Measurements from ENCODE around the gene MUS81. TPM values are rescaled to one million over a fixed set of nuclear protein-coding genes. Genes with fewer than 3 reads are reported as not detected.

Gene MUS81
- total and polyA plus RNA-seq, 10 of the 15 experiments (the other 5 are each of a cell fraction or from before 2014, with no cell fraction given), result 11.8 to 76.1 (median 48.4) TPM

DNA sequence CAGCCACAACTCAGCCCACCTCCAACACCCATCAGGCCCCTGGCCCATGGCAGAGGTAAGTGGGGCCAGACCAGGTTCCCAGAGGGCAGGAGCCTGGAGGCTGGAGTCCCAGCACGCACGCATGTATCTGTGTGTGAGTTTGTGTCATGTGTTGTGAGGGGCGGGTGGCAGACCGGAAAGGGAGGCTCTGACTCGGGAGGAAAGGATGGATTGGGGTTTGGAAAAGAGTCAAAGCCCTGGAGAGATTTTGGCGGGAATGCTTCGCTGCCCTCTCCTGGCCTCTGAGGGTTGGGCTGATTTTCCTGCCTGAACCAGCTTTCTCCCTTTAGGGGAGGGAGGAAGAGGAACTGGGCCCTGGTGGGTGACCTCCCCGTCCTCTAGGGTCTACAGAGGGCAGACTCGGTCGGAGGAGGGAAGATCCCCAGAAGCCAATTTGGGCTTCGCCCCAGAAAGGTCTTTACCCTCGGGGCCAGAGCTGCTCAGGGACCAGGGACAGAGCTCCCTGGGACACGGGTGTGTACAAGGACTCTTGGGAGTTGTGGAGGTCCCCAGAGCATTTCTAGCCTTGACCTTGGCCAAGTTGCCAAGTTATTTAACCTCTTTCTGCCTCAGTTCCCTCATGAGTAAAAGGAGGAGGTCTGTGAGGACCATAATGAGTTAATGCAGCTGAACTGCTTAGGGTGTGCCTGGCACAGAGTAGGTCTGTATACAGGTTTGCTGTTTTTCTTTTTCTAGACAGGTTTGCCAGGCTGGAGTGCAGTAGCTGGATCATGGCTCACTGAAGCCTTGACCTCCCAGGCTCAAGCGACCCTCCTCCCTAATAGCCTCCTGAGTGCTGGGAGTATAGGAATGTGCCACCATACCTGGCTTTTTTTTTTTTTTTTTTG, 51.7 kb downstream of the MUS81 start (continued):
- TF ChIP-seq, protein P1, sequence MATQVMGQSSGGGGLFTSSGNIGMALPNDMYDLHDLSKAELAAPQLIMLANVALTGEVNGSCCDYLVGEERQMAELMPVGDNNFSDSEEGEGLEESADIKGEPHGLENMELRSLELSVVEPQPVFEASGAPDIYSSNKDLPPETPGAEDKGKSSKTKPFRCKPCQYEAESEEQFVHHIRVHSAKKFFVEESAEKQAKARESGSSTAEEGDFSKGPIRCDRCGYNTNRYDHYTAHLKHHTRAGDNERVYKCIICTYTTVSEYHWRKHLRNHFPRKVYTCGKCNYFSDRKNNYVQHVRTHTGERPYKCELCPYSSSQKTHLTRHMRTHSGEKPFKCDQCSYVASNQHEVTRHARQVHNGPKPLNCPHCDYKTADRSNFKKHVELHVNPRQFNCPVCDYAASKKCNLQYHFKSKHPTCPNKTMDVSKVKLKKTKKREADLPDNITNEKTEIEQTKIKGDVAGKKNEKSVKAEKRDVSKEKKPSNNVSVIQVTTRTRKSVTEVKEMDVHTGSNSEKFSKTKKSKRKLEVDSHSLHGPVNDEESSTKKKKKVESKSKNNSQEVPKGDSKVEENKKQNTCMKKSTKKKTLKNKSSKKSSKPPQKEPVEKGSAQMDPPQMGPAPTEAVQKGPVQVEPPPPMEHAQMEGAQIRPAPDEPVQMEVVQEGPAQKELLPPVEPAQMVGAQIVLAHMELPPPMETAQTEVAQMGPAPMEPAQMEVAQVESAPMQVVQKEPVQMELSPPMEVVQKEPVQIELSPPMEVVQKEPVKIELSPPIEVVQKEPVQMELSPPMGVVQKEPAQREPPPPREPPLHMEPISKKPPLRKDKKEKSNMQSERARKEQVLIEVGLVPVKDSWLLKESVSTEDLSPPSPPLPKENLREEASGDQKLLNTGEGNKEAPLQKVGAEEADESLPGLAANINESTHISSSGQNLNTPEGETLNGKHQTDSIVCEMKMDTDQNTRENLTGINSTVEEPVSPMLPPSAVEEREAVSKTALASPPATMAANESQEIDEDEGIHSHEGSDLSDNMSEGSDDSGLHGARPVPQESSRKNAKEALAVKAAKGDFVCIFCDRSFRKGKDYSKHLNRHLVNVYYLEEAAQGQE (IDR thresholded peaks at IDR 0.05; ENCODE audit: low read depth, low read length), result peak; percentile 12; the same call in 1 of the 2 replicates
- TF ChIP-seq, protein P2, sequence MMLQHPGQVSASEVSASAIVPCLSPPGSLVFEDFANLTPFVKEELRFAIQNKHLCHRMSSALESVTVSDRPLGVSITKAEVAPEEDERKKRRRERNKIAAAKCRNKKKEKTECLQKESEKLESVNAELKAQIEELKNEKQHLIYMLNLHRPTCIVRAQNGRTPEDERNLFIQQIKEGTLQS (IDR thresholded peaks at IDR 0.05; ENCODE audit: borderline replicate concordance, extremely low read depth, low read depth, low read length), result no peak
- peak; percentile 15; the same call in 1 of the 2 replicates for TF ChIP-seq SMC3 (IDR thresholded peaks at IDR 0.05; ENCODE audit: borderline replicate concordance, low read length)
- peak; percentile 64 for TF ChIP-seq IKZF1 (conservative IDR thresholded peaks at IDR 0.05)
- TF ChIP-seq HCFC1 (IDR thresholded peaks at IDR 0.05; ENCODE audit: low read length), result no peak
- no peak for TF ChIP-seq PKNOX1 (IDR thresholded peaks at IDR 0.05)
- peak; percentile 87 for TF ChIP-seq MEF2B (IDR thresholded peaks at IDR 0.05; ENCODE audit: partially characterized antibody, poor library complexity, severe bottlenecking)
- no peak for TF ChIP-seq ZZZ3 (IDR thresholded peaks at IDR 0.05; ENCODE audit: control insufficient read depth, insufficient read length, low read depth)
- TF ChIP-seq, protein P3, sequence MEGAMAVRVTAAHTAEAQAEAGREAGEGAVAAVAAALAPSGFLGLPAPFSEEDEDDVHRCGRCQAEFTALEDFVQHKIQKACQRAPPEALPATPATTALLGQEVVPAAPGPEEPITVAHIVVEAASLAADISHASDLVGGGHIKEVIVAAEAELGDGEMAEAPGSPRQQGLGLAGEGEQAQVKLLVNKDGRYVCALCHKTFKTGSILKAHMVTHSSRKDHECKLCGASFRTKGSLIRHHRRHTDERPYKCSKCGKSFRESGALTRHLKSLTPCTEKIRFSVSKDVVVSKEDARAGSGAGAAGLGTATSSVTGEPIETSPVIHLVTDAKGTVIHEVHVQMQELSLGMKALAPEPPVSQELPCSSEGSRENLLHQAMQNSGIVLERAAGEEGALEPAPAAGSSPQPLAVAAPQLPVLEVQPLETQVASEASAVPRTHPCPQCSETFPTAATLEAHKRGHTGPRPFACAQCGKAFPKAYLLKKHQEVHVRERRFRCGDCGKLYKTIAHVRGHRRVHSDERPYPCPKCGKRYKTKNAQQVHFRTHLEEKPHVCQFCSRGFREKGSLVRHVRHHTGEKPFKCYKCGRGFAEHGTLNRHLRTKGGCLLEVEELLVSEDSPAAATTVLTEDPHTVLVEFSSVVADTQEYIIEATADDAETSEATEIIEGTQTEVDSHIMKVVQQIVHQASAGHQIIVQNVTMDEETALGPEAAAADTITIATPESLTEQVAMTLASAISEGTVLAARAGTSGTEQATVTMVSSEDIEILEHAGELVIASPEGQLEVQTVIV (IDR thresholded peaks at IDR 0.05; ENCODE audit: borderline replicate concordance, partially characterized antibody), result no peak
- 0 out of 2 replicates have a peak, but pooled peaks have one; percentile 10 for TF ChIP-seq RFX5 (IDR thresholded peaks at IDR 0.05; ENCODE audit: low read depth, low read length)
- no peak for TF ChIP-seq BCL3 (IDR thresholded peaks at IDR 0.05; ENCODE audit: borderline replicate concordance, insufficient read depth, low read depth, low read length, poor library complexity, severe bottlenecking)
- TF ChIP-seq, protein P4, sequence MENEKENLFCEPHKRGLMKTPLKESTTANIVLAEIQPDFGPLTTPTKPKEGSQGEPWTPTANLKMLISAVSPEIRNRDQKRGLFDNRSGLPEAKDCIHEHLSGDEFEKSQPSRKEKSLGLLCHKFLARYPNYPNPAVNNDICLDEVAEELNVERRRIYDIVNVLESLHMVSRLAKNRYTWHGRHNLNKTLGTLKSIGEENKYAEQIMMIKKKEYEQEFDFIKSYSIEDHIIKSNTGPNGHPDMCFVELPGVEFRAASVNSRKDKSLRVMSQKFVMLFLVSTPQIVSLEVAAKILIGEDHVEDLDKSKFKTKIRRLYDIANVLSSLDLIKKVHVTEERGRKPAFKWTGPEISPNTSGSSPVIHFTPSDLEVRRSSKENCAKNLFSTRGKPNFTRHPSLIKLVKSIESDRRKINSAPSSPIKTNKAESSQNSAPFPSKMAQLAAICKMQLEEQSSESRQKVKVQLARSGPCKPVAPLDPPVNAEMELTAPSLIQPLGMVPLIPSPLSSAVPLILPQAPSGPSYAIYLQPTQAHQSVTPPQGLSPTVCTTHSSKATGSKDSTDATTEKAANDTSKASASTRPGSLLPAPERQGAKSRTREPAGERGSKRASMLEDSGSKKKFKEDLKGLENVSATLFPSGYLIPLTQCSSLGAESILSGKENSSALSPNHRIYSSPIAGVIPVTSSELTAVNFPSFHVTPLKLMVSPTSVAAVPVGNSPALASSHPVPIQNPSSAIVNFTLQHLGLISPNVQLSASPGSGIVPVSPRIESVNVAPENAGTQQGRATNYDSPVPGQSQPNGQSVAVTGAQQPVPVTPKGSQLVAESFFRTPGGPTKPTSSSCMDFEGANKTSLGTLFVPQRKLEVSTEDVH (IDR thresholded peaks at IDR 0.05; ENCODE audit: low read depth, partially characterized antibody), result peak; percentile 78
- no peak for TF ChIP-seq ZNF274 (IDR thresholded peaks at IDR 0.05; ENCODE audit: insufficient read depth, insufficient read length)
- TF ChIP-seq SPI1 (IDR thresholded peaks at IDR 0.05; ENCODE audit: borderline replicate concordance, insufficient read depth, low read depth, low read length), result peak; percentile 71
- 0 out of 2 replicates have a peak, but pooled peaks have one; percentile 38 for TF ChIP-seq NBN (IDR thresholded peaks at IDR 0.05)
